Coronary artery (tissue), 2 donors: ENCODE results near the gene LENG8.

ENCODE experiments used
- DNase-seq: peaks from one replicate; pipeline ENCODE4 v3.0.0-alpha.2; 2017; ENCODE audit warnings: low spot score
- H3K27ac ChIP-seq, 2 donors: fragments of 200-600 bp; sonication (generic); one replicate each; pipeline ENCODE4 v1.5.1; 2016 to 2019
- H3K4me3 ChIP-seq: fragments of 200-600 bp; sonication (generic); 2 replicates; pipeline ENCODE4 v1.5.1; 2016; ENCODE audit warnings: mild to moderate bottlenecking, moderate library complexity
- CTCF ChIP-seq: fragments of 200-600 bp; sonication (generic); IDR thresholded peaks from one replicate; pipeline ENCODE4 v1.5.1; 2019; ENCODE audit warnings: antibody characterized with exemption

The LENG8 gene

DNA sequence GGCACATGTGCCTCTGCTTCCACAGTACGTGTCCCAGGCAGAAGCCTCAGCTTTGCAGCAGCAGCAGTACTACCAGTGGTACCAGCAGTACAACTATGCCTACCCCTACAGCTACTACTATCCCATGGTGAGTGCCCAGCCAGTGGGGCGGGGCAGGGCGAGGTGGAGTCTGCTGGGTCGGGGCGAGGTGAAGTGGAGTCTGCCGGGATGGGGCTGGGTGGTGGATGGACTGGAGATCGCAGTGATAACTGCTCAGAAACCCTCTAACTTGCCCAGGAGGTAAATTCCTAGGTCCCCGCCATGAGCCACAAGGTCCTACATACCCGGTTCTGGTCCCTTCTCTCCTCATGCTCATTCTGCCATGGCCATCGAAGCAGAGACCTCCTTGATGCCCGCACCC, 3.6 kb downstream of the LENG8 start:
- no peak overlapping the region for H3K27ac ChIP-seq
- no peak for TF ChIP-seq CTCF
- DNase-seq = no peak
- no peak overlapping the region for H3K4me3 ChIP-seq

DNA sequence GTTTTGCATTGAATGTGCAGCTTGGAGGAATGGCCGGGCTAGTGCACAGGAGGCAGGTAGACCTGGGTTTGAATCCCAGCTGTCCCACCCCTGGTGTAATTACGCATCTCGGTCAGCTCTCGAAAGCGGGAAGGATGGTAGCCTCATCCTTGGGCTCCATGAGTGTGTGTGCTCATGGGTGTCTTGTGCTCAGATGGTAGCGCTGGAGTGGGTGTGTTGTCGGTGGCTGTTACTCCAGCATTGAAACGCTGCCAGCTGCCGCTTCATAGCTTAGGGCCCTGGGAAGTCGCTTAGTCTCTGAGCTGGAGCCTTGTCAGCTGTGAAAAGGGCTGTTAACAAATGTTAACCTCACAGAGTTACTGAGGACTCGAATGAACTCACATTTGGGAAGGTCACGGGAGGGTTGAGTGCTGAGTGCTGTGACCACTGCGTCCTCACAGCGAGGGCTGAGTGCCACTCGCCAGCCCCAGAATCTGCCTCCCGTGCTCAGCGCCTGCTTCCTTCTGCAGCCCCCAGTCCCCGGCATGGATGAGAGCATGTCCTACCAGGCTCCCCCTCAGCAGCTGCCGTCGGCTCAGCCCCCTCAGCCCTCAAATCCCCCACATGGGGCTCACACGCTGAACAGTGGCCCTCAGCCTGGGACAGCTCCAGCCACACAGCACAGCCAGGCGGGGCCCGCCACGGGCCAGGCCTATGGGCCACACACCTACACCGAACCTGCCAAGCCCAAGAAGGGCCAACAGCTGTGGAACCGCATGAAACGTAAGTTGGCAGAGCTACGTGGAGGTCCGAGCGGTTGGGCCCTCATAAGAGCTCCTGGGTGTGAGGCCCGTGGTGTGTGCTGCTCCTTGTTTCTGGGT, 5.2 kb downstream of the LENG8 start:
- H3K27ac ChIP-seq = no peak overlapping the region
- no peak for DNase-seq
- no peak for TF ChIP-seq CTCF
- H3K4me3 ChIP-seq = no peak overlapping the region

- no peak overlapping the region for H3K27ac ChIP-seq
- no peak for DNase-seq
- no peak overlapping the region for H3K4me3 ChIP-seq
- no peak for TF ChIP-seq CTCF
Measured at GRCh38 chr19:54454781-54455675, 6.0 kb downstream of the LENG8 start.

DNA sequence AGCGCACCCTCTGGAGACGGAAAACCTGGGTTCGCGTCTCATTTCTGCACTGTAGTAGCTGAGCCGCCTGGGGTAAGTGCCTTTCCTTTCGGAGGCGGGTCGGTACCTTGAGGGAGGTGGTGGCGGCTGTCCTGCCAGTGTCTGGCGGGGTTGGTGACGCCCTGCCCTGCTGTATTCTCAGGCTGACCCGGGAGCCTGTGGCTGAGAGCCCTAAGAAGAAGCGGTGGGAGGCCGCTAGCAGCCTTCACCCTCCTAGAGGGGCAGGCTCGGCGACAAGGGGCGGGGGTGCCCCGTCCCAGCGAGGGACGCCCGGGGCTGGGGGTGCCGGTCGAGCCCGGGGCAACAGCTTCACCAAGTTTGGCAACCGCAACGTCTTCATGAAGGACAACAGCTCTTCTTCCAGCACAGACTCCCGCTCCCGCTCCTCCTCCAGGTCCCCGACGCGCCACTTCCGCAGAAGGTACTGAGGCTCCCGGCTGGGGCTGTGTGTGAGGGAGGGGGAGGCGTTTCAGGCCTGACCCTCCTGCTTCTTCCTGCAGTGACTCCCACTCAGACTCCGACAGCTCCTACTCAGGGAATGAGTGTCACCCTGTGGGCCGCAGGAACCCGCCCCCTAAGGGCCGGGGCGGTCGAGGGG, 6.9 kb downstream of the LENG8 start:
- no peak for DNase-seq
- no peak overlapping the region for H3K4me3 ChIP-seq
- H3K27ac ChIP-seq = no peak overlapping the region
- no peak for TF ChIP-seq CTCF

DNA sequence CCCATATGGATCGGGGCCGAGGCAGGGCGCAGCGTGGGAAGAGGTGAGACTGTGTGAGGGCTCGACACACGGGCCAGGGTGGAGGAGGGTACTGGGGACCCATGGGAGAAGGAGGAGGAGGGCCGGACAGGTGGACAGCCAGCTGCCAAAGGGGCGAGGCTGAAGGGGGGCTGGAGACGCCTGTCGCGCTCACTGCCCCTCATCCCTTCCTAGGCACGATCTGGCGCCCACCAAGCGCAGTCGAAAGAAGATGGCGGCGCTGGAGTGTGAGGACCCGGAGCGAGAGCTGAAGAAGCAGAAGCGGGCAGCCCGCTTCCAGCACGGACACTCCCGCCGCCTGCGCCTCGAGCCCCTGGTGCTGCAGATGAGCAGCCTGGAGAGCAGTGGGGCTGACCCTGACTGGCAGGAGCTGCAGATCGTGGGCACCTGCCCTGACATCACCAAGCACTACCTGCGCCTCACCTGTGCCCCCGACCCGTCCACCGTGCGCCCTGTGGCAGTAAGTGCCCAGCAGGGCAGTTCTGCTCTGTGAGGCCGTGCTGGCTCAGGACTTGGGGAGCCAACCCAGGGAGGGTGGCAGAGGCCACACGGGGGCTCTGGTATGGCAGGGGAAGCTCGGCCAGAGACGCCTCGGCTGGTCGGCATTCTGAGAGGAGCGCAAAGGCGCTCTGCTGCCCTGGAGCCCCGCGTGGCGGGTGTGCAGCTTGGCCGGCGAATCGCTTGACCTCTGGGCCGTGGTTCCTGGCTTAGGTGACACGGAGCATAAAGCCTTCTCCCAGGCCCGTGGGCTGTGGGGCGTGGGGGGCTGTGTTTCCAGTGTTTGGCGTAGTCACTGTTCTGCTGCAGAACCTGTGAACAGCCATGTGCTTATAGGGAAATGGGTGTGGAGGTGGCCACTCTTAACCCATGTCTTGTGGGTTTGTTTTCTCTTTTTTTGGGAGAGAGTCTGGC, 7.7 kb downstream of the LENG8 start:
- no peak overlapping the region for H3K27ac ChIP-seq
- TF ChIP-seq CTCF = no peak
- peak; percentile 69 for DNase-seq
- no peak overlapping the region for H3K4me3 ChIP-seq
